Measurements from ENCODE around the gene ZNF346.

The ZNF346 gene

GRCh38 chr5:177117441-177118045 is 95.0 kb downstream of the ZNF346 start:
- DNase-seq (ENCODE audit: low spot score): no peak

GRCh38 chr5:177122566-177122965 is 100.1 kb downstream of the ZNF346 start:
- no peak for DNase-seq (ENCODE audit: low spot score)

- DNase-seq (ENCODE audit: low spot score): no peak
Measured at GRCh38 chr5:177123789-177124485, 101.4 kb downstream of the ZNF346 start.

- no peak for DNase-seq (ENCODE audit: low spot score)
Measured at GRCh38 chr5:177124486-177124991, 102.0 kb downstream of the ZNF346 start.

- DNase-seq (ENCODE audit: low spot score): no peak
Measured at GRCh38 chr5:177126771-177127170, 104.3 kb downstream of the ZNF346 start.

- no peak for DNase-seq (ENCODE audit: low spot score)
Measured at GRCh38 chr5:177128551-177128981, 106.1 kb downstream of the ZNF346 start.

DNA sequence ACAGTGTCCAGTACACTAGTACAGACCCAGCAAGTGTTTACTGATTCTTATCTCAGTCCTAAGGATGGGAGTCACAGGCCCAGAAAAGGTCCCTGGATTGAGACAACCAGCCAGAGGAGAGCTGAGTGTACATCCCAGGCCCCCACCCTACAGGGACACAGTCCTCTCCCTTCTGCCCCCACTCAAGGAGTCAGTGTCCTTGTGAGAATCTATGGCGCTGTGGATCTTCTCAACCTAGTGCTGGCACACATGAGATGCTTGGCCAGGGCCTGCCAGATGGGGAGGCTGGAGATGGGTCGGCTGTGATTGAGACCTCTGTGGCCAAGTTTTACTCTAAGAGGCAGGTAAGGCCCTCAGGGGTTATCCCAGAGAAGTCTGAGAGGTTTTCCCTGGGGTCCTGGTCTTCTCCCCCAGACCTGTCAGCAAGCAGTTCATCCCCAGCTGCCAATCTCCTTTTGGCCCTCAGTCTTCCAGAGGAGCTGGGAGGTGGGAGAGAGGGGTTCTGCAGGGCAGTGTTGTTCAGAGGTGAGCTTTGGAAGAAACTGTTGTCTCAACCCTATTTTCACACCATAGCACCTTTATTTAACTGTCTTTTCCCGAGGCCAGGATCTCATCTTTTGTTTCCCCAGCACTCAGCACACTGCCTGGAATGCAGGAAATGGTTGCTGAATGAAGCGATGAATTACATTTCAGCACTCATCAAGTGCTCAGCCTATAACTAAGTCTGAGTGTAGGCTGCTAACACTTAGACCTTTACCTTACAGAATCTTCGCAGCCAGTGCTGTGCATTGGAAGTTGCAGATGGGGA is 107.9 kb downstream of the ZNF346 start:
- DNase-seq (ENCODE audit: low spot score): no peak
